ENCODE results near the gene PFKFB2. TPM values are rescaled to one million over a fixed set of nuclear protein-coding genes. Genes with fewer than 3 reads are reported as not detected.

PFKFB2 gene
- total and polyA plus RNA-seq, 2 of the 8 experiments (the other 6 are each of a cell fraction or from before 2014, with no cell fraction given), result 6.7 to 19.1 TPM

DNA sequence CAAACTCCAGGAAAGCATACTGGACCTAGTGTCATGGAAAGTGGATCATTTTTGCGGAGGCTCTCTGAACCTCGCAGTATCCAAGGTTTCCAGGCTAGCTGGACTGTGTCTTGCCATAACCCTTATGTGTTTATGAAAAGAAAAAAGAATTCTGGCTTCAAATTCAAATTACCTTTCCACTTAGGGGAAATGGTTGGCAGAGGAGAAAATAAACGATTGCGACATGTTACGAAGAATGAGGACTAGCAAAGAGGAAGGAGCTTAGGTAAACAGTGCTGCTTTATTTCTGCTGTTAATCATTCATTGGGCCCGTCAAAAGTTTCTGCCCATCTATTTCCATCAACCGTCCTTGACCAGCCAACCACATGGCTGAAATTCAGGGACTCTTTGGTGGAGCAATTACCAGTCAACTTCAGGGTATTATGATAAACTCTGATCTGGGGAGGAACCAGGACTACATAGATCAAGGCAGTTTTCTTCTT is 50.9 kb downstream of the PFKFB2 start, which contains the start of gene C4BPA:
Gene C4BPA (plus strand): TSS at position 342 of the 482 bp plus-strand sequence. CDS start 8,793 bp downstream, outside the sequence.
- H2BK15ac ChIP-seq (ENCODE audit: low read length), result no peak within 1 kb of the TSS
- peaks cover 4 to 6% of the 10 kb centered on the region in 2 experiments; a peak in 2 of 4 replicates for H3K9me3 ChIP-seq (ENCODE audit: insufficient read depth in 2 of 2, low read depth in 1 of 2, low read length in 1 of 2)
- H2AFZ ChIP-seq (ENCODE audit: low read length), result no peak within 1 kb of the TSS
- H3K27ac ChIP-seq (ENCODE audit: low read depth, low read length), result no peak within 1 kb of the TSS
- H3K4me1 ChIP-seq (replicated peaks in 1 of 4; ENCODE audit: control insufficient read depth in 3 of 4, insufficient read depth in 4 of 4, low read length in 3 of 4), result peaks cover 0 to 2% (median 0%) of the 10 kb centered on the region in 4 experiments; a peak in 1 of 7 replicates
- TF ChIP-seq SP2 (IDR thresholded peaks at IDR 0.05; ENCODE audit: low read length) (no peak), BACH1 (IDR thresholded peaks at IDR 0.05; ENCODE audit: low read length) (no peak), CHD1 (IDR thresholded peaks at IDR 0.05; ENCODE audit: low read depth, low read length) (no peak), GABPA (IDR thresholded peaks at IDR 0.05; ENCODE audit: borderline replicate concordance, insufficient read depth, low read length) (no peak), SIX5 (IDR thresholded peaks at IDR 0.05; ENCODE audit: low read depth, low read length) (no peak), TAF1 (IDR thresholded peaks at IDR 0.05; ENCODE audit: low read depth, low read length) (no peak), EGR1 (IDR thresholded peaks at IDR 0.05; ENCODE audit: borderline replicate concordance, low read depth, low read length) (no peak), GTF2F1 (IDR thresholded peaks at IDR 0.05; ENCODE audit: borderline replicate concordance, low read depth, low read length) (no peak), TBP (IDR thresholded peaks at IDR 0.05; ENCODE audit: low read depth, low read length) (no peak)
- TF ChIP-seq, protein P1, sequence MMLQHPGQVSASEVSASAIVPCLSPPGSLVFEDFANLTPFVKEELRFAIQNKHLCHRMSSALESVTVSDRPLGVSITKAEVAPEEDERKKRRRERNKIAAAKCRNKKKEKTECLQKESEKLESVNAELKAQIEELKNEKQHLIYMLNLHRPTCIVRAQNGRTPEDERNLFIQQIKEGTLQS (IDR thresholded peaks at IDR 0.05; ENCODE audit: insufficient read depth, low read depth, low read length), result no peak
- TF ChIP-seq, protein P2, sequence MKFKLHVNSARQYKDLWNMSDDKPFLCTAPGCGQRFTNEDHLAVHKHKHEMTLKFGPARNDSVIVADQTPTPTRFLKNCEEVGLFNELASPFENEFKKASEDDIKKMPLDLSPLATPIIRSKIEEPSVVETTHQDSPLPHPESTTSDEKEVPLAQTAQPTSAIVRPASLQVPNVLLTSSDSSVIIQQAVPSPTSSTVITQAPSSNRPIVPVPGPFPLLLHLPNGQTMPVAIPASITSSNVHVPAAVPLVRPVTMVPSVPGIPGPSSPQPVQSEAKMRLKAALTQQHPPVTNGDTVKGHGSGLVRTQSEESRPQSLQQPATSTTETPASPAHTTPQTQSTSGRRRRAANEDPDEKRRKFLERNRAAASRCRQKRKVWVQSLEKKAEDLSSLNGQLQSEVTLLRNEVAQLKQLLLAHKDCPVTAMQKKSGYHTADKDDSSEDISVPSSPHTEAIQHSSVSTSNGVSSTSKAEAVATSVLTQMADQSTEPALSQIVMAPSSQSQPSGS (IDR thresholded peaks at IDR 0.05; ENCODE audit: low read length), result no peak
- FAIRE-seq (no peak), DNase-seq (ENCODE audit: low read depth in 1 of 2, low spot score in 2 of 2) (no peak)
- H4K20me1 ChIP-seq (replicated peaks in 1 of 2; ENCODE audit: control insufficient read depth in 1 of 2, insufficient read depth in 2 of 2, low read length in 2 of 2), result no peaks in the 10 kb centered on the region
- H3K23ac ChIP-seq (ENCODE audit: insufficient read length), result no peak within 1 kb of the TSS
- no peaks in the 10 kb centered on the region for H3K79me1 ChIP-seq (ENCODE audit: low read depth, low read length)
- no peak within 1 kb of the TSS for H2BK120ac ChIP-seq (replicated peaks; ENCODE audit: low read depth, low read length)
- H3K27me3 ChIP-seq (replicated peaks in 1 of 4; ENCODE audit: control insufficient read depth in 3 of 4, extremely low read depth in 1 of 4, insufficient read depth in 3 of 4, low read length in 3 of 4), result peaks cover 0 to 2% (median 0%) of the 10 kb centered on the region in 4 experiments; a peak in 1 of 7 replicates
- H3K18ac ChIP-seq (ENCODE audit: extremely low read depth, low read length), result no peak within 1 kb of the TSS
- H4K91ac ChIP-seq (replicated peaks; ENCODE audit: insufficient read length, low read length), result no peak within 1 kb of the TSS
- H3K4me3 ChIP-seq (ENCODE audit: extremely low read depth in 1 of 4, insufficient read depth in 2 of 4, low read depth in 3 of 4, low read length in 4 of 4), result no peak within 1 kb of the TSS
- no peaks in the 10 kb centered on the region for H3K36me3 ChIP-seq (ENCODE audit: control insufficient read depth in 2 of 4, insufficient read depth in 4 of 4, low read length in 3 of 4)
- H2AK5ac ChIP-seq (ENCODE audit: low read depth, low read length), result no peak within 1 kb of the TSS
- no peak within 1 kb of the TSS for H2BK12ac ChIP-seq (ENCODE audit: low read depth, low read length)
- no peak within 1 kb of the TSS for H4K5ac ChIP-seq (ENCODE audit: insufficient read length, low read depth, low read length)
- POLR2A ChIA-PET (ENCODE audit: partially characterized antibody), result no interaction called here
- no peak within 1 kb of the TSS for H2BK20ac ChIP-seq (ENCODE audit: low read length)
- H3K4me2 ChIP-seq (ENCODE audit: insufficient read depth in 1 of 2, low read depth in 2 of 2, low read length in 2 of 2), result no peak within 1 kb of the TSS
- H4K8ac ChIP-seq (ENCODE audit: extremely low read depth, insufficient read depth, low read length), result no peak within 1 kb of the TSS
- H3K56ac ChIP-seq (replicated peaks; ENCODE audit: insufficient read length, low read depth, low read length), result no peak within 1 kb of the TSS
- WGBS, 2 experiments (ENCODE audit: extremely low coverage in 1 of 2, insufficient coverage in 1 of 2, insufficient read length in 1 of 2, insufficient replicate concordance in 2 of 2, low coverage in 1 of 2, low lambda C conversion rate in 2 of 2, missing lambda C conversion rate in 1 of 2), result 94% methylated on average over 7 of the region's 7 CpGs; no CpG with 5 or more reads in 1 of the 2 experiments
- no peak within 1 kb of the TSS for H3K4ac ChIP-seq (replicated peaks; ENCODE audit: insufficient read length, low read depth, low read length)
- H3K14ac ChIP-seq (ENCODE audit: insufficient read length), result no peak within 1 kb of the TSS
- no peak within 1 kb of the TSS for H3K9ac ChIP-seq (replicated peaks in 1 of 4; ENCODE audit: extremely low read depth in 1 of 4, low read depth in 3 of 4, low read length in 3 of 4)
- CTCF ChIA-PET (ENCODE audit: partially characterized antibody), result interaction anchor here (0.9 to 1.4 kb wide), 2 partner anchors 155 to 301 kb away, joined by 4 to 5 read pairs; no protein-coding TSS in a partner anchor
- H2BK5ac ChIP-seq (ENCODE audit: low read depth, low read length), result no peak within 1 kb of the TSS
- no peaks in the 10 kb centered on the region for H3K23me2 ChIP-seq (ENCODE audit: low read depth, low read length)
- no peaks in the 10 kb centered on the region for H3K79me2 ChIP-seq (ENCODE audit: control insufficient read depth in 1 of 2, insufficient read depth in 2 of 2, low read length in 2 of 2)

All from H1 (cell line).